Activated T-cell treated with anti-CD3 and anti-CD28 coated beads, Interleukin-2, amount 50 U/mL, for 72 hours (primary cell): ENCODE results near the gene CYP4F2. TPM values are rescaled to one million over a fixed set of nuclear protein-coding genes. Genes with fewer than 3 reads are reported as not detected.
"Not testable (repeated sequence)": the region's sequence is repeated elsewhere in the genome, so short reads cannot be mapped to it uniquely, and the experiment has no call there.

Experiments
- ATAC-seq, 2 donors: fragments of 150-1000 bp; cut with Tn5 transposase; replicated peaks in 1 of 2; 2 replicates each; pipeline ENCODE4 v1.10.0; 2021; ENCODE audit warnings: moderate library complexity in 2 of 2, mild to moderate bottlenecking in 1 of 2
- DNase-seq, 2 donors: peaks; one replicate each; pipeline ENCODE4 v3.0.0; 2021 to 2022; ENCODE audit warnings: mixed read lengths in 1 of 2
- H3K27ac Mint-ChIP-seq: one replicate; pipeline ENCODE4 v1.8.0; 2022; ENCODE audit warnings: mild to moderate bottlenecking, moderate library complexity, mixed read lengths
- H3K27me3 Mint-ChIP-seq: one replicate; pipeline ENCODE4 v1.8.0; 2022; ENCODE audit warnings: low read depth, mixed read lengths
- H3K36me3 Mint-ChIP-seq, 2 donors: one replicate each; pipeline ENCODE4 v1.8.0; 2022; ENCODE audit warnings: mixed read lengths in 2 of 2, mild to moderate bottlenecking in 1 of 2; ENCODE audit not compliant: insufficient read depth in 2 of 2
- H3K4me1 Mint-ChIP-seq: one replicate; pipeline ENCODE4 v1.8.0; 2022; ENCODE audit warnings: low read depth, mixed read lengths
- H3K4me3 Mint-ChIP-seq, 2 donors: one replicate each; pipeline ENCODE4 v1.8.0; 2022; ENCODE audit warnings: mild to moderate bottlenecking in 2 of 2, mixed read lengths in 2 of 2, moderate library complexity in 2 of 2
- H3K9me3 Mint-ChIP-seq, 2 donors: one replicate each; pipeline ENCODE4 v1.8.0; 2022; ENCODE audit warnings: mixed read lengths in 2 of 2
- total RNA-seq, 2 donors: library from RNA; stranded (reverse); gene quantifications; one replicate each; pipeline ENCODE4 v1.2.3, GENCODE V29; 2022

CYP4F2 gene
- total RNA-seq, 2 donors from 2014 or later, result 0.19 TPM; not detected in 1

- peaks cover 34% of the 10 kb centered on the region for H3K27me3 Mint-ChIP-seq
- no peak for DNase-seq
- no peak overlapping the region for H3K27ac Mint-ChIP-seq
- no peaks in the 10 kb centered on the region for H3K36me3 Mint-ChIP-seq
- no peaks in the 10 kb centered on the region for H3K9me3 Mint-ChIP-seq
- H3K4me3 Mint-ChIP-seq, result no peak overlapping the region
- no peaks in the 10 kb centered on the region for H3K4me1 Mint-ChIP-seq
- ATAC-seq, result no peak
These were observed 24.1 kb upstream of the CYP4F2 start for GRCh38 chr19:15922021-15922420.

- DNase-seq (no peak), ATAC-seq (no peak)
- H3K4me1 Mint-ChIP-seq, result no peaks in the 10 kb centered on the region
- H3K27me3 Mint-ChIP-seq, result peaks cover 40% of the 10 kb centered on the region
- H3K27ac Mint-ChIP-seq, result no peak overlapping the region
- peaks cover 3% of the 10 kb centered on the region in 2 donors for H3K9me3 Mint-ChIP-seq
- no peak overlapping the region for H3K4me3 Mint-ChIP-seq
- H3K36me3 Mint-ChIP-seq, result peaks cover 2 to 7% of the 10 kb centered on the region in 2 donors
These were observed 21.4 kb upstream of the CYP4F2 start for GRCh38 chr19:15919243-15919642.

- H3K4me1 Mint-ChIP-seq, result peaks cover 6% of the 10 kb centered on the region
- ATAC-seq (no peak), DNase-seq (no peak)
- H3K27me3 Mint-ChIP-seq, result peaks cover 53% of the 10 kb centered on the region
- peak overlapping the region; percentile 58 for H3K27ac Mint-ChIP-seq
- H3K36me3 Mint-ChIP-seq, result peaks cover 2 to 7% of the 10 kb centered on the region in 2 donors
- peaks cover 3% of the 10 kb centered on the region in 2 donors for H3K9me3 Mint-ChIP-seq
- no peak overlapping the region for H3K4me3 Mint-ChIP-seq
These were observed 17.2 kb upstream of the CYP4F2 start for GRCh38 chr19:15915109-15915508.

- DNase-seq, result no peak
- Mint-ChIP-seq H3K4me3 (no peak overlapping the region), H3K4me1 (peaks cover 6% of the 10 kb centered on the region), H3K9me3 (peaks cover 3% of the 10 kb centered on the region in 2 donors), H3K27me3 (peaks cover 47% of the 10 kb centered on the region), H3K36me3 (peaks cover 2 to 7% of the 10 kb centered on the region in 2 donors), H3K27ac (no peak overlapping the region)
- no peak for ATAC-seq
These were observed 16.0 kb upstream of the CYP4F2 start for GRCh38 chr19:15913830-15914229.

GRCh38 chr19:15913384-15913783, 15.5 kb upstream of the CYP4F2 start:
- Mint-ChIP-seq H3K4me3 (no peak overlapping the region), H3K36me3 (peaks cover 2 to 7% of the 10 kb centered on the region in 2 donors), H3K9me3 (peaks cover 3% of the 10 kb centered on the region in 2 donors), H3K4me1 (peaks cover 6% of the 10 kb centered on the region), H3K27ac (no peak overlapping the region), H3K27me3 (peaks cover 47% of the 10 kb centered on the region)
- DNase-seq, result no peak
- ATAC-seq, result no peak

- Mint-ChIP-seq H3K36me3 (peaks cover 2 to 7% of the 10 kb centered on the region in 2 donors), H3K27ac (no peak overlapping the region), H3K4me1 (peaks cover 6% of the 10 kb centered on the region), H3K4me3 (peak overlapping the region; percentile 68 to 74), H3K27me3 (peaks cover 39% of the 10 kb centered on the region), H3K9me3 (peaks cover 3 to 5% of the 10 kb centered on the region in 2 donors)
- DNase-seq (no peak), ATAC-seq (no peak)
These were observed 13.8 kb upstream of the CYP4F2 start for GRCh38 chr19:15911599-15912235.

GRCh38 chr19:15905026-15905425, 7.2 kb upstream of the CYP4F2 start:
- peak overlapping the region; percentile 19 for H3K27ac Mint-ChIP-seq
- H3K4me1 Mint-ChIP-seq, result peaks cover 9% of the 10 kb centered on the region
- DNase-seq, result no peak
- H3K27me3 Mint-ChIP-seq, result peaks cover 17% of the 10 kb centered on the region
- peaks cover 0 to 2% of the 10 kb centered on the region in 2 donors for H3K9me3 Mint-ChIP-seq
- H3K4me3 Mint-ChIP-seq, result no peak overlapping the region
- H3K36me3 Mint-ChIP-seq, result peaks cover 0 to 1% of the 10 kb centered on the region in 2 donors
- ATAC-seq, result no peak

GRCh38 chr19:15902898-15903297, 5.0 kb upstream of the CYP4F2 start:
- not testable (repeated sequence) for H3K27ac Mint-ChIP-seq, DNase-seq

GRCh38 chr19:15902254-15902653, 4.4 kb upstream of the CYP4F2 start:
- H3K27me3 Mint-ChIP-seq, result peaks cover 21% of the 10 kb centered on the region
- H3K4me1 Mint-ChIP-seq, result peaks cover 10% of the 10 kb centered on the region
- H3K4me3 Mint-ChIP-seq, result no peak overlapping the region
- H3K27ac Mint-ChIP-seq, result no peak overlapping the region
- DNase-seq (no peak), ATAC-seq (no peak)
- peaks cover 0 to 1% of the 10 kb centered on the region in 2 donors for H3K36me3 Mint-ChIP-seq
- H3K9me3 Mint-ChIP-seq, result no peaks in the 10 kb centered on the region

More at GRCh38 chr19:15902898-15903297, 5.0 kb upstream of the CYP4F2 start:
- peaks cover 21% of the 10 kb centered on the region for H3K27me3 Mint-ChIP-seq
- H3K4me3 Mint-ChIP-seq, H3K36me3 Mint-ChIP-seq, H3K4me1 Mint-ChIP-seq, ATAC-seq, H3K9me3 Mint-ChIP-seq: not testable (repeated sequence)

GRCh38 chr19:15900504-15900903, 2.6 kb upstream of the CYP4F2 start:
- peaks cover 35% of the 10 kb centered on the region for H3K27me3 Mint-ChIP-seq
- peaks cover 10% of the 10 kb centered on the region for H3K4me1 Mint-ChIP-seq
- DNase-seq, result no peak
- H3K27ac Mint-ChIP-seq, result no peak overlapping the region
- peak overlapping the region; percentile 74 to 78 for H3K4me3 Mint-ChIP-seq
- no peaks in the 10 kb centered on the region for H3K9me3 Mint-ChIP-seq
- no peak for ATAC-seq
- peaks cover 0 to 1% of the 10 kb centered on the region in 2 donors for H3K36me3 Mint-ChIP-seq

GRCh38 chr19:15900032-15900431, 2.2 kb upstream of the CYP4F2 start:
- H3K9me3 Mint-ChIP-seq, H3K4me1 Mint-ChIP-seq, H3K36me3 Mint-ChIP-seq, DNase-seq, H3K27ac Mint-ChIP-seq, ATAC-seq: not testable (repeated sequence)
- Mint-ChIP-seq H3K4me3 (peak overlapping the region; percentile 74 to 78), H3K27me3 (peaks cover 36% of the 10 kb centered on the region)

GRCh38 chr19:15899561-15899960, 1.7 kb upstream of the CYP4F2 start:
- H3K27ac Mint-ChIP-seq, H3K4me1 Mint-ChIP-seq, H3K36me3 Mint-ChIP-seq, H3K9me3 Mint-ChIP-seq, ATAC-seq, DNase-seq: not testable (repeated sequence)
- H3K27me3 Mint-ChIP-seq, result peaks cover 36% of the 10 kb centered on the region
- peak overlapping the region; percentile 27 to 78 for H3K4me3 Mint-ChIP-seq

- DNase-seq (no peak), ATAC-seq (no peak)
- Mint-ChIP-seq H3K27ac (no peak overlapping the region), H3K4me3 (no peak overlapping the region), H3K4me1 (peaks cover 10% of the 10 kb centered on the region), H3K9me3 (no peaks in the 10 kb centered on the region), H3K36me3 (no peaks in the 10 kb centered on the region), H3K27me3 (peaks cover 36% of the 10 kb centered on the region)
These were observed 692 bp downstream of the CYP4F2 start for GRCh38 chr19:15897026-15897737.
